ENCODE measurements around the gene RBL1. TPM values are rescaled to one million over a fixed set of nuclear protein-coding genes. Genes with fewer than 3 reads are reported as not detected.

Gene RBL1
- total and polyA plus RNA-seq, 2 experiments from 2014 or later = 4.4 to 7.0 TPM

- Histone ChIP-seq H3K9ac (no peak overlapping the region), H3K4me1 (ENCODE audit: insufficient read depth) (no peaks in the 10 kb centered on the region), H3K4me2 (ENCODE audit: unreplicated experiment) (no peak overlapping the region), H3K36me3 (ENCODE audit: low read depth) (no peaks in the 10 kb centered on the region), H3K79me2 (ENCODE audit: insufficient read depth) (no peaks in the 10 kb centered on the region), H3K9me2 (ENCODE audit: insufficient read depth) (no peaks in the 10 kb centered on the region), H3K27me3 (replicated peaks; ENCODE audit: insufficient read depth) (no peaks in the 10 kb centered on the region), H2AFZ (no peak overlapping the region), H4K20me1 (ENCODE audit: insufficient read depth) (no peaks in the 10 kb centered on the region), H3K27ac (no peak overlapping the region), H3F3A (ENCODE audit: insufficient read depth) (no peaks in the 10 kb centered on the region), H3K9me3 (ENCODE audit: low read depth) (no peaks in the 10 kb centered on the region), H3K4me3 (no peak overlapping the region)
- peak; percentile 11 for DNase-seq
- in situ Hi-C loops (cut with MboI) = no loop called here
- no peak for TF ChIP-seq EZH2phosphoT487 (IDR thresholded peaks at IDR 0.05; ENCODE audit: insufficient read depth, low read depth)
- TF ChIP-seq EZH2 (IDR thresholded peaks at IDR 0.05; ENCODE audit: insufficient read depth, poor library complexity, severe bottlenecking) = no peak
- WGBS, 2 experiments (ENCODE audit: low coverage in 1 of 2, low lambda C conversion rate in 2 of 2, missing lambda C conversion rate in 2 of 2) = 71 to 74% methylated on average over 2 of the region's 2 CpGs
Observed at GRCh38 chr20:37111926-37112455, 16.2 kb upstream of the RBL1 start.

- TF ChIP-seq EZH2phosphoT487 (IDR thresholded peaks at IDR 0.05; ENCODE audit: insufficient read depth, low read depth) = no peak
- no peak for TF ChIP-seq EZH2 (IDR thresholded peaks at IDR 0.05; ENCODE audit: insufficient read depth, poor library complexity, severe bottlenecking)
- Histone ChIP-seq H4K20me1 (ENCODE audit: insufficient read depth) (no peaks in the 10 kb centered on the region), H3K4me1 (ENCODE audit: insufficient read depth) (no peaks in the 10 kb centered on the region), H3K27me3 (replicated peaks; ENCODE audit: insufficient read depth) (no peaks in the 10 kb centered on the region), H3K36me3 (ENCODE audit: low read depth) (no peaks in the 10 kb centered on the region), H3K4me3 (no peak overlapping the region), H3K4me2 (ENCODE audit: unreplicated experiment) (no peak overlapping the region), H3K9me2 (ENCODE audit: insufficient read depth) (no peaks in the 10 kb centered on the region), H3K79me2 (ENCODE audit: insufficient read depth) (no peaks in the 10 kb centered on the region), H3K9ac (no peak overlapping the region), H3K27ac (no peak overlapping the region), H2AFZ (no peak overlapping the region), H3K9me3 (ENCODE audit: low read depth) (no peaks in the 10 kb centered on the region), H3F3A (ENCODE audit: insufficient read depth) (no peaks in the 10 kb centered on the region)
- in situ Hi-C loops (cut with MboI) = no loop called here
- peak; percentile 24 for DNase-seq
- 58 to 64% methylated on average over 4 of the region's 4 CpGs for WGBS, 2 experiments (ENCODE audit: low coverage in 1 of 2, low lambda C conversion rate in 2 of 2, missing lambda C conversion rate in 2 of 2)
Observed at GRCh38 chr20:37108676-37109075, 12.9 kb upstream of the RBL1 start.

GRCh38 chr20:37102571-37102970 lies 6.8 kb upstream of the RBL1 start:
- H3K9ac ChIP-seq = no peak overlapping the region
- H3K4me2 ChIP-seq (ENCODE audit: unreplicated experiment) = no peak overlapping the region
- TF ChIP-seq EZH2phosphoT487 (IDR thresholded peaks at IDR 0.05; ENCODE audit: insufficient read depth, low read depth) (no peak), EZH2 (IDR thresholded peaks at IDR 0.05; ENCODE audit: insufficient read depth, poor library complexity, severe bottlenecking) (no peak)
- no peaks in the 10 kb centered on the region for H4K20me1 ChIP-seq (ENCODE audit: insufficient read depth)
- DNase-seq = no peak
- H3K9me3 ChIP-seq (ENCODE audit: low read depth) = no peaks in the 10 kb centered on the region
- no peak overlapping the region for H2AFZ ChIP-seq
- H3K4me3 ChIP-seq = no peak overlapping the region
- no peaks in the 10 kb centered on the region for H3K27me3 ChIP-seq (replicated peaks; ENCODE audit: insufficient read depth)
- no peak overlapping the region for H3K27ac ChIP-seq
- WGBS, 2 experiments (ENCODE audit: low coverage in 1 of 2, low lambda C conversion rate in 2 of 2, missing lambda C conversion rate in 2 of 2) = 82 to 85% methylated on average over 6 of the region's 6 CpGs
- H3F3A ChIP-seq (ENCODE audit: insufficient read depth) = no peaks in the 10 kb centered on the region
- H3K79me2 ChIP-seq (ENCODE audit: insufficient read depth) = no peaks in the 10 kb centered on the region
- H3K36me3 ChIP-seq (ENCODE audit: low read depth) = no peaks in the 10 kb centered on the region
- no peaks in the 10 kb centered on the region for H3K4me1 ChIP-seq (ENCODE audit: insufficient read depth)
- no peaks in the 10 kb centered on the region for H3K9me2 ChIP-seq (ENCODE audit: insufficient read depth)
- in situ Hi-C loops (cut with MboI) = no loop called here

- H3K27ac ChIP-seq = no peak overlapping the region
- H3K9me3 ChIP-seq (ENCODE audit: low read depth) = no peaks in the 10 kb centered on the region
- 0 out of 2 replicates have a peak, but pooled peaks cover 6% of the 10 kb centered on the region for H3K4me1 ChIP-seq (ENCODE audit: insufficient read depth)
- peak overlapping the region; percentile 96 for H3K4me3 ChIP-seq
- WGBS, 2 experiments (ENCODE audit: low coverage in 1 of 2, low lambda C conversion rate in 2 of 2, missing lambda C conversion rate in 2 of 2) = 61 to 72% methylated on average over 11 of the region's 11 CpGs
- no peaks in the 10 kb centered on the region for H3K36me3 ChIP-seq (ENCODE audit: low read depth)
- in situ Hi-C loops (cut with MboI) = no loop called here
- H3F3A ChIP-seq (ENCODE audit: insufficient read depth) = no peaks in the 10 kb centered on the region
- TF ChIP-seq EZH2phosphoT487 (IDR thresholded peaks at IDR 0.05; ENCODE audit: insufficient read depth, low read depth) (no peak), EZH2 (IDR thresholded peaks at IDR 0.05; ENCODE audit: insufficient read depth, poor library complexity, severe bottlenecking) (no peak)
- H3K9ac ChIP-seq = peak overlapping the region; percentile 83
- H4K20me1 ChIP-seq (ENCODE audit: insufficient read depth) = no peaks in the 10 kb centered on the region
- peaks cover 38% of the 10 kb centered on the region for H3K79me2 ChIP-seq (ENCODE audit: insufficient read depth)
- peak overlapping the region; percentile 98 for H2AFZ ChIP-seq
- peak overlapping the region; percentile 74 for H3K4me2 ChIP-seq (ENCODE audit: unreplicated experiment)
- no peaks in the 10 kb centered on the region for H3K9me2 ChIP-seq (ENCODE audit: insufficient read depth)
- no peak for DNase-seq
- no peaks in the 10 kb centered on the region for H3K27me3 ChIP-seq (replicated peaks; ENCODE audit: insufficient read depth)
Observed at GRCh38 chr20:37096415-37097041, 731 bp upstream of the RBL1 start.
